ENCODE results near the gene DIP2C. TPM values are rescaled to one million over a fixed set of nuclear protein-coding genes. Genes with fewer than 3 reads are reported as not detected.
A peak's percentile ranks its signal among the peaks of the same experiment; 100 is the strongest.

The DIP2C gene
- total RNA-seq, 2 donors from 2014 or later, result 13.0 to 13.7 TPM

- H3K9me3 ChIP-seq (ENCODE audit: control insufficient read depth, low read length), result no peaks in the 10 kb centered on the region
- H3K4me3 ChIP-seq (ENCODE audit: low read length), result no peak overlapping the region
- no peaks in the 10 kb centered on the region for H3K9me3 Mint-ChIP-seq
- TF ChIP-seq CTCF (conservative IDR thresholded peaks at IDR 0.05), result no peak
- no peak for DNase-seq
- peaks cover 15% of the 10 kb centered on the region for H3K36me3 Mint-ChIP-seq (ENCODE audit: low read depth)
- WGBS, 2 experiments (ENCODE audit: insufficient coverage in 1 of 2, insufficient read length in 1 of 2), result 93 to 95% methylated on average over 9 to 15 of the region's 15 CpGs
- no peaks in the 10 kb centered on the region for H3K27me3 ChIP-seq (ENCODE audit: control insufficient read depth, insufficient read depth, low read length, poor library complexity, severe bottlenecking)
- H3K9ac ChIP-seq (ENCODE audit: extremely low read depth, low read length, poor library complexity, severe bottlenecking), result no peak overlapping the region
- no peak overlapping the region for H3K27ac ChIP-seq (ENCODE audit: low read depth, low read length)
- H3K36me3 ChIP-seq (ENCODE audit: control insufficient read depth, insufficient read depth, low read length), result no peaks in the 10 kb centered on the region
- H3K27ac Mint-ChIP-seq, result no peak overlapping the region
- H3K4me3 Mint-ChIP-seq, result no peak overlapping the region
- H3K4me1 ChIP-seq (ENCODE audit: control insufficient read depth, insufficient read depth, low read length), result no peaks in the 10 kb centered on the region
- peaks cover 2% of the 10 kb centered on the region for H3K4me1 Mint-ChIP-seq
- H3K27me3 Mint-ChIP-seq (ENCODE audit: insufficient read depth), result no peaks in the 10 kb centered on the region
These were observed 380.8 kb downstream of the DIP2C start for GRCh38 chr10:308572-309085.

- Histone ChIP-seq H3K36me3 (ENCODE audit: control insufficient read depth, insufficient read depth, low read length) (no peaks in the 10 kb centered on the region), H3K9ac (ENCODE audit: extremely low read depth, low read length, poor library complexity, severe bottlenecking) (no peak overlapping the region), H3K27me3 (ENCODE audit: control insufficient read depth, insufficient read depth, low read length, poor library complexity, severe bottlenecking) (no peaks in the 10 kb centered on the region), H3K4me1 (ENCODE audit: control insufficient read depth, insufficient read depth, low read length) (no peaks in the 10 kb centered on the region), H3K9me3 (ENCODE audit: control insufficient read depth, low read length) (no peaks in the 10 kb centered on the region), H3K4me3 (ENCODE audit: low read length) (no peak overlapping the region), H3K27ac (ENCODE audit: low read depth, low read length) (no peak overlapping the region)
- Mint-ChIP-seq H3K4me3 (no peak overlapping the region), H3K36me3 (ENCODE audit: low read depth) (peaks cover 15% of the 10 kb centered on the region), H3K27ac (no peak overlapping the region), H3K4me1 (peaks cover 2% of the 10 kb centered on the region), H3K27me3 (ENCODE audit: insufficient read depth) (no peaks in the 10 kb centered on the region), H3K9me3 (no peaks in the 10 kb centered on the region)
- TF ChIP-seq CTCF (conservative IDR thresholded peaks at IDR 0.05), result no peak
- WGBS, 2 experiments (ENCODE audit: insufficient coverage in 1 of 2, insufficient read length in 1 of 2), result 93 to 99% methylated on average over 9 to 11 of the region's 11 CpGs
- no peak for DNase-seq
These were observed 381.4 kb downstream of the DIP2C start for GRCh38 chr10:308101-308500.

- H3K9me3 Mint-ChIP-seq, result no peaks in the 10 kb centered on the region
- DNase-seq, result no peak
- H3K27me3 Mint-ChIP-seq (ENCODE audit: insufficient read depth), result no peaks in the 10 kb centered on the region
- Histone ChIP-seq H3K27me3 (ENCODE audit: control insufficient read depth, insufficient read depth, low read length, poor library complexity, severe bottlenecking) (no peaks in the 10 kb centered on the region), H3K36me3 (ENCODE audit: control insufficient read depth, insufficient read depth, low read length) (peaks cover 2% of the 10 kb centered on the region), H3K4me1 (ENCODE audit: control insufficient read depth, insufficient read depth, low read length) (no peaks in the 10 kb centered on the region), H3K4me3 (ENCODE audit: low read length) (no peak overlapping the region), H3K9ac (ENCODE audit: extremely low read depth, low read length, poor library complexity, severe bottlenecking) (no peak overlapping the region), H3K9me3 (ENCODE audit: control insufficient read depth, low read length) (no peaks in the 10 kb centered on the region), H3K27ac (ENCODE audit: low read depth, low read length) (peak overlapping the region; percentile 24)
- peaks cover 19% of the 10 kb centered on the region for H3K36me3 Mint-ChIP-seq (ENCODE audit: low read depth)
- TF ChIP-seq CTCF (conservative IDR thresholded peaks at IDR 0.05), result no peak
- no peak overlapping the region for H3K27ac Mint-ChIP-seq
- H3K4me3 Mint-ChIP-seq, result no peak overlapping the region
- peaks cover 2% of the 10 kb centered on the region for H3K4me1 Mint-ChIP-seq
- 95 to 100% methylated on average over 1 to 18 of the region's 18 CpGs for WGBS, 2 experiments (ENCODE audit: insufficient coverage in 1 of 2, insufficient read length in 1 of 2)
These were observed 381.8 kb downstream of the DIP2C start for GRCh38 chr10:307659-308058.
